A673 (cell line): ENCODE results near the gene NR1D1. TPM values are rescaled to one million over a fixed set of nuclear protein-coding genes. Genes with fewer than 3 reads are reported as not detected.

Source experiments
- BruUV-seq: library from RNA; stranded (reverse); fragments of 400-500 nt; replicated peaks from 2 replicates; lab custom pipeline; 2021; lab: Mats Ljungman, UMichigan
- CTCF ChIA-PET: fragments of 300-600 bp; sonication (Branson Sonifier 250); formaldehyde crosslinking; loops from one replicate; lab custom pipeline; 2022; ENCODE audit warnings: antibody characterized with exemption; lab: Charles Lee
- POLR2A ChIA-PET: fragments of 300-600 bp; sonication (Branson Sonifier 250); formaldehyde crosslinking; loops from one replicate; lab custom pipeline; 2022; ENCODE audit warnings: antibody characterized with exemption; ENCODE audit not compliant: low non-redundant PET; lab: Charles Lee
- DNase-seq: peaks from one replicate; pipeline ENCODE4 v3.0.0-alpha.2; 2015; ENCODE audit warnings: low spot score
- H3K27ac ChIP-seq: fragments of 200-600 bp; sonication (generic); 2 replicates; pipeline ENCODE4 v1.5.1; 2016; ENCODE audit warnings: mixed run types, low read depth, mild to moderate bottlenecking, mixed read lengths, antibody characterized with exemption, low read length; ENCODE audit not compliant: poor library complexity, severe bottlenecking
- H3K27me3 ChIP-seq: fragments of 200-600 bp; sonication (generic); replicated peaks from 2 replicates; pipeline ENCODE4 v1.6.1; 2017; ENCODE audit warnings: mixed run types, low read depth, mild to moderate bottlenecking, mixed read lengths, antibody characterized with exemption, low read length; ENCODE audit not compliant: insufficient read depth, poor library complexity
- H3K36me3 ChIP-seq: fragments of 200-600 bp; sonication (generic); 2 replicates; pipeline ENCODE4 v1.6.1; 2016; ENCODE audit warnings: mixed run types, mild to moderate bottlenecking, mixed read lengths, antibody characterized with exemption, low read length; ENCODE audit not compliant: insufficient read depth, poor library complexity, severe bottlenecking
- H3K4me1 ChIP-seq: fragments of 200-600 bp; sonication (generic); 2 replicates; pipeline ENCODE4 v1.6.1; 2017; ENCODE audit warnings: mixed run types, mild to moderate bottlenecking, mixed read lengths, antibody characterized with exemption, low read length; ENCODE audit not compliant: insufficient read depth, poor library complexity, severe bottlenecking
- H3K4me3 ChIP-seq: fragments of 200-600 bp; sonication (generic); 2 replicates; pipeline ENCODE4 v1.5.1; 2016; ENCODE audit warnings: low read depth, mixed run types, mild to moderate bottlenecking, mixed read lengths, low read length; ENCODE audit not compliant: poor library complexity, severe bottlenecking
- H3K9me3 ChIP-seq: fragments of 200-600 bp; sonication (generic); 2 replicates; pipeline ENCODE4 v1.6.1; 2016; ENCODE audit warnings: mixed run types, low read depth, mild to moderate bottlenecking, mixed read lengths, antibody characterized with exemption, low read length; ENCODE audit not compliant: poor library complexity, severe bottlenecking
- EZH2 ChIP-seq: fragments of 200-600 bp; sonication (generic); IDR thresholded peaks from 2 replicates; pipeline ENCODE4 v1.6.1; 2017; ENCODE audit warnings: borderline replicate concordance, low read depth, mild to moderate bottlenecking, mixed read lengths, antibody characterized with exemption, low read length; ENCODE audit not compliant: poor library complexity, severe bottlenecking
- intact Hi-C: fragments of 100-400 bp; cut with micrococcal nuclease; formaldehyde crosslinking; loops from one replicate; pipeline ENCODE4 v1.10.0; 2022; ENCODE audit not compliant: unreplicated experiment
- total RNA-seq: library from RNA; stranded (reverse); gene quantifications from 2 replicates; pipeline ENCODE4 v1.2.3, GENCODE V29; 2021
- TF ChIP-seq, protein P1 (sequence below): fragments of 300-800, 200-600 bp; sonication (generic); conservative IDR thresholded peaks from 2 replicates; pipeline ENCODE4 v1.5.1; 2017; ENCODE audit warnings: low read depth, mild to moderate bottlenecking, antibody characterized with exemption, low read length, moderate library complexity, mixed read lengths

NR1D1 gene
- total RNA-seq, 1 experiment from 2014 or later: 2.6 TPM

- BruUV-seq: no TSS peak
- CTCF ChIA-PET: interaction anchor here (0.6 kb wide), 1 partner anchor 169 kb away, joined by 18 read pairs; no protein-coding TSS in a partner anchor
- Histone ChIP-seq H3K4me3 (no peak overlapping the region), H3K36me3 (peaks cover 1% of the 10 kb centered on the region), H3K9me3 (no peaks in the 10 kb centered on the region), H3K27ac (no peak overlapping the region), H3K27me3 (no peaks in the 10 kb centered on the region), H3K4me1 (no peaks in the 10 kb centered on the region)
- POLR2A ChIA-PET: no interaction called here
- no peak for DNase-seq
- TF ChIP-seq, protein P1, sequence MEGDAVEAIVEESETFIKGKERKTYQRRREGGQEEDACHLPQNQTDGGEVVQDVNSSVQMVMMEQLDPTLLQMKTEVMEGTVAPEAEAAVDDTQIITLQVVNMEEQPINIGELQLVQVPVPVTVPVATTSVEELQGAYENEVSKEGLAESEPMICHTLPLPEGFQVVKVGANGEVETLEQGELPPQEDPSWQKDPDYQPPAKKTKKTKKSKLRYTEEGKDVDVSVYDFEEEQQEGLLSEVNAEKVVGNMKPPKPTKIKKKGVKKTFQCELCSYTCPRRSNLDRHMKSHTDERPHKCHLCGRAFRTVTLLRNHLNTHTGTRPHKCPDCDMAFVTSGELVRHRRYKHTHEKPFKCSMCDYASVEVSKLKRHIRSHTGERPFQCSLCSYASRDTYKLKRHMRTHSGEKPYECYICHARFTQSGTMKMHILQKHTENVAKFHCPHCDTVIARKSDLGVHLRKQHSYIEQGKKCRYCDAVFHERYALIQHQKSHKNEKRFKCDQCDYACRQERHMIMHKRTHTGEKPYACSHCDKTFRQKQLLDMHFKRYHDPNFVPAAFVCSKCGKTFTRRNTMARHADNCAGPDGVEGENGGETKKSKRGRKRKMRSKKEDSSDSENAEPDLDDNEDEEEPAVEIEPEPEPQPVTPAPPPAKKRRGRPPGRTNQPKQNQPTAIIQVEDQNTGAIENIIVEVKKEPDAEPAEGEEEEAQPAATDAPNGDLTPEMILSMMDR: no peak
- no peak for TF ChIP-seq EZH2
- intact Hi-C loops: no loop called here
These were observed 8.5 kb downstream of the NR1D1 start for GRCh38 chr17:40091691-40092397.

- CTCF ChIA-PET: no interaction called here
- no peak for DNase-seq
- no peaks in the 10 kb centered on the region for H3K9me3 ChIP-seq
- intact Hi-C loops: no loop called here
- POLR2A ChIA-PET: no interaction called here
- H3K4me3 ChIP-seq: no peak overlapping the region
- BruUV-seq: no TSS peak
- H3K27me3 ChIP-seq: no peaks in the 10 kb centered on the region
- no peak overlapping the region for H3K27ac ChIP-seq
- peaks cover 4% of the 10 kb centered on the region for H3K36me3 ChIP-seq
- no peaks in the 10 kb centered on the region for H3K4me1 ChIP-seq
- TF ChIP-seq, protein P1: no peak
- no peak for TF ChIP-seq EZH2
These were observed 9.9 kb downstream of the NR1D1 start for GRCh38 chr17:40090237-40091119.

DNA sequence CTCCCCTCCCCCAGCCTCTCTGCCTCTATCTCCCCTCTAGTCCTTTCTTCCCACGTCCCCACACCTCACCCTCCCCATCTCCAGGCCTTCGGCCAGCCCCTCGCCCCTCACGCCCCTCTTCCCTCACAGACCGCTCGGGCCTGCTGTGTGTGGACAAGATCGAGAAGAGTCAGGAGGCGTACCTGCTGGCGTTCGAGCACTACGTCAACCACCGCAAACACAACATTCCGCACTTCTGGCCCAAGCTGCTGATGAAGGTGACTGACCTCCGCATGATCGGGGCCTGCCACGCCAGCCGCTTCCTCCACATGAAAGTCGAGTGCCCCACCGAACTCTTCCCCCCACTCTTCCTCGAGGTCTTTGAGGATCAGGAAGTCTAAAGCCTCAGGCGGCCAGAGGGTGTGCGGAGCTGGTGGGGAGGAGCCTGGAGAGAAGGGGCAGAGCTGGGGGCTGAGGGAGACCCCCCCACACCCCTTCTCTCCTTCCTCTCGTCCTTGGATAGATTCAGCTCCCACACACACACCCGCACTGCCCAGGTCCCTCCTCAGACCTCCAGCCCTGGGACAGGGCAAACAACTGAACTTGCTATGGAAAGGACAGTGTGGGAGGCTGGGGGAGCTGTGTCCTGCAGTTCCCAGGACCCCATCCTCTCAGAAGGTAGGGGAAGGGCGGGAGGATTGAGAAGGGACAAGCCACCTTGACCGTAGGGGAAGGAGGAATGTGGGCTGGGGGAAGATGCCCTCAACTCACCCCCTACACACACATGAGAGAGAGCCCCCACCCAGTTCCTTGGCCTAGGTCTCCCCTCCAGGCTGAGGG lies 11.1 kb downstream of the NR1D1 start:
- peaks cover 4% of the 10 kb centered on the region for H3K36me3 ChIP-seq
- no TSS peak for BruUV-seq
- CTCF ChIA-PET: no interaction called here
- intact Hi-C loops: loop anchor here (10.0 kb wide), 1 partner anchor 54 kb away; no protein-coding TSS in a partner anchor
- POLR2A ChIA-PET: no interaction called here
- no peak for DNase-seq
- TF ChIP-seq, protein P1: no peak
- TF ChIP-seq EZH2: no peak
- H3K27ac ChIP-seq: no peak overlapping the region
- no peaks in the 10 kb centered on the region for H3K27me3 ChIP-seq
- no peak overlapping the region for H3K4me3 ChIP-seq
- no peaks in the 10 kb centered on the region for H3K4me1 ChIP-seq
- H3K9me3 ChIP-seq: no peaks in the 10 kb centered on the region
